HL-60/S4 (cell line): ENCODE data around the gene TUBA1B.

Experiments
- in situ Hi-C: fragments of 300-500 bp; cut with MboI; formaldehyde crosslinking; loops from 2 replicates; pipeline ENCODE4 v1.14.3; 2022; ENCODE audit warnings: low sequenced_read_pairs

The TUBA1B gene

GRCh38 chr12:49091056-49091835, 39.9 kb downstream of the TUBA1B start:
- in situ Hi-C loops, result no loop called here

GRCh38 chr12:49089821-49090773, 41.1 kb downstream of the TUBA1B start:
- in situ Hi-C loops, result no loop called here

- in situ Hi-C loops, result no loop called here
Observed at GRCh38 chr12:49088932-49089330, 42.3 kb downstream of the TUBA1B start.

- in situ Hi-C loops, result no loop called here
Observed at GRCh38 chr12:49088150-49088931, 42.9 kb downstream of the TUBA1B start.

- in situ Hi-C loops, result no loop called here
Observed at GRCh38 chr12:49086116-49086515, 45.1 kb downstream of the TUBA1B start.

- in situ Hi-C loops, result no loop called here
Observed at GRCh38 chr12:49084438-49084837, 46.8 kb downstream of the TUBA1B start.

GRCh38 chr12:49079793-49080192, 51.4 kb downstream of the TUBA1B start:
- in situ Hi-C loops, result no loop called here
